Parathyroid adenoma (tissue), 2 donors: ENCODE measurements around the gene MMP7.

Experiments
- H2AFZ ChIP-seq: fragments of 300-600 bp; sonication (generic); one replicate; pipeline ENCODE4 v1.7.0; 2017; ENCODE audit warnings: antibody characterized with exemption, mild to moderate bottlenecking
- H3K27ac ChIP-seq: fragments of 300-600 bp; sonication (generic); one replicate; pipeline ENCODE4 v1.7.0; 2017
- H3K27me3 ChIP-seq: fragments of 300-600 bp; sonication (generic); one replicate; pipeline ENCODE4 v1.7.0; 2017; ENCODE audit warnings: low read length; ENCODE audit not compliant: control insufficient read depth, insufficient read depth
- H3K36me3 ChIP-seq: fragments of 300-600 bp; sonication (generic); one replicate; pipeline ENCODE4 v1.7.0; 2017; ENCODE audit warnings: low read length; ENCODE audit not compliant: control insufficient read depth, insufficient read depth
- H3K4me1 ChIP-seq: fragments of 300-600 bp; sonication (generic); one replicate; pipeline ENCODE4 v1.7.0; 2017; ENCODE audit warnings: control low read depth
- H3K4me2 ChIP-seq: fragments of 300-600 bp; sonication (generic); one replicate; pipeline ENCODE4 v1.7.0; 2017; ENCODE audit warnings: low read length
- H3K4me3 ChIP-seq: fragments of 300-600 bp; sonication (generic); one replicate; pipeline ENCODE4 v1.7.0; 2017; ENCODE audit warnings: low read depth, low read length
- H3K79me2 ChIP-seq: fragments of 300-600 bp; sonication (generic); one replicate; pipeline ENCODE4 v1.7.0; 2017; ENCODE audit warnings: control low read depth
- H3K9ac ChIP-seq: fragments of 300-600 bp; sonication (generic); one replicate; pipeline ENCODE4 v1.7.0; 2017; ENCODE audit warnings: mild to moderate bottlenecking
- H3K9me3 ChIP-seq: fragments of 300-600 bp; sonication (generic); one replicate; pipeline ENCODE4 v1.7.0; 2017; ENCODE audit warnings: low read length; ENCODE audit not compliant: control insufficient read depth
- TF ChIP-seq, protein P1 (sequence below): fragments of 300-600 bp; sonication (generic); IDR thresholded peaks from one replicate; pipeline ENCODE4 v1.7.0; 2017; ENCODE audit warnings: antibody characterized with exemption, mild to moderate bottlenecking
- donor health status: primary hyperparathyroidism.

The MMP7 gene, protein sequence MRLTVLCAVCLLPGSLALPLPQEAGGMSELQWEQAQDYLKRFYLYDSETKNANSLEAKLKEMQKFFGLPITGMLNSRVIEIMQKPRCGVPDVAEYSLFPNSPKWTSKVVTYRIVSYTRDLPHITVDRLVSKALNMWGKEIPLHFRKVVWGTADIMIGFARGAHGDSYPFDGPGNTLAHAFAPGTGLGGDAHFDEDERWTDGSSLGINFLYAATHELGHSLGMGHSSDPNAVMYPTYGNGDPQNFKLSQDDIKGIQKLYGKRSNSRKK

DNA sequence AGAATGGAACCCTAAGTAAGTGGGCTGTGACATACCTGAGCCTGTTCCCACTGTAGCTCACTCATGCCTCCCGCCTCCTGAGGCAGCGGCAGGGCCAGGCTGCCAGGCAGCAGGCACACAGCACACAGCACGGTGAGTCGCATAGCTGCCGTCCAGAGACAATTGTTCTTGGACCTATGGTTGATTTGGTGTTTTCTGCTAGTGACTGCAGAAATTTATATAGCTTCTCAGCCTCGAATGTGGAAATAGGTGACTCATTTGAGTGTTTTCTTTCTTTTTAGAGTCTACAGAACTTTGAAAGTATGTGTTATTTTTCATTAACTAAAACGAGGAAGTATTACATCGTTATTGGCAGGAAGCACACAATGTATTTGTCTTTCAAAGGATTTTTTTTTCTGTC, at the start of gene MMP7:
Gene MMP7, minus strand, starts transcription at position 190 of the 400 bp plus-strand sequence. Its CDS starts 47 bp downstream, at position 143.
- Histone ChIP-seq H3K4me3 (no peak within 1 kb of the TSS), H3K36me3 (no peaks in the 10 kb centered on the region), H3K79me2 (no peaks in the 10 kb centered on the region), H3K27ac (no peak within 1 kb of the TSS), H3K27me3 (no peaks in the 10 kb centered on the region), H3K4me1 (no peaks in the 10 kb centered on the region), H3K9ac (no peak within 1 kb of the TSS), H2AFZ (no peak within 1 kb of the TSS), H3K4me2 (no peak within 1 kb of the TSS), H3K9me3 (no peaks in the 10 kb centered on the region)
- TF ChIP-seq, protein P1, sequence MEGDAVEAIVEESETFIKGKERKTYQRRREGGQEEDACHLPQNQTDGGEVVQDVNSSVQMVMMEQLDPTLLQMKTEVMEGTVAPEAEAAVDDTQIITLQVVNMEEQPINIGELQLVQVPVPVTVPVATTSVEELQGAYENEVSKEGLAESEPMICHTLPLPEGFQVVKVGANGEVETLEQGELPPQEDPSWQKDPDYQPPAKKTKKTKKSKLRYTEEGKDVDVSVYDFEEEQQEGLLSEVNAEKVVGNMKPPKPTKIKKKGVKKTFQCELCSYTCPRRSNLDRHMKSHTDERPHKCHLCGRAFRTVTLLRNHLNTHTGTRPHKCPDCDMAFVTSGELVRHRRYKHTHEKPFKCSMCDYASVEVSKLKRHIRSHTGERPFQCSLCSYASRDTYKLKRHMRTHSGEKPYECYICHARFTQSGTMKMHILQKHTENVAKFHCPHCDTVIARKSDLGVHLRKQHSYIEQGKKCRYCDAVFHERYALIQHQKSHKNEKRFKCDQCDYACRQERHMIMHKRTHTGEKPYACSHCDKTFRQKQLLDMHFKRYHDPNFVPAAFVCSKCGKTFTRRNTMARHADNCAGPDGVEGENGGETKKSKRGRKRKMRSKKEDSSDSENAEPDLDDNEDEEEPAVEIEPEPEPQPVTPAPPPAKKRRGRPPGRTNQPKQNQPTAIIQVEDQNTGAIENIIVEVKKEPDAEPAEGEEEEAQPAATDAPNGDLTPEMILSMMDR, result no peak

DNA sequence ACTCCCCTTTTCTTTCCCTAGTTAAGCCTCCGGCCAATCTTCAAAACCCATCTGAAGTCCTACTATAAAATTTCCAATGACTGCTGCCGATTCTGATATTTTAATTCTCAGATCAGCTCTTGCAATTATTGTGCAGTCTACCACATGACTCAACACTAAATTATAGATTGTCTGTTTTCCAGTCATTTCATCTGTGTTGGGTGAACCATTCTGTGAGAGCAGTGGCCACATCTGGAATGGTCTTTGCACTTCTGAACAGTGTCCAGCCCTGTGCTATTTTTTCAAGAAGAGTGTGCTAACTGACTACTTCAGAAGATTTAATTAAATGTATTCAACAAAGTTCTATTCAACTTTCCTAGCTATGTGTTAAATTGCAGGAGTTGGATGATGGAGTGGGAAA, 47.2 kb upstream of the MMP7 start:
- Histone ChIP-seq H3K27me3 (no peaks in the 10 kb centered on the region), H3K4me2 (no peak overlapping the region), H3K27ac (no peak overlapping the region), H3K4me3 (no peak overlapping the region), H3K79me2 (no peaks in the 10 kb centered on the region), H2AFZ (no peak overlapping the region), H3K9me3 (no peaks in the 10 kb centered on the region), H3K4me1 (no peaks in the 10 kb centered on the region), H3K9ac (no peak overlapping the region), H3K36me3 (no peaks in the 10 kb centered on the region)
- TF ChIP-seq, protein P1, result no peak

DNA sequence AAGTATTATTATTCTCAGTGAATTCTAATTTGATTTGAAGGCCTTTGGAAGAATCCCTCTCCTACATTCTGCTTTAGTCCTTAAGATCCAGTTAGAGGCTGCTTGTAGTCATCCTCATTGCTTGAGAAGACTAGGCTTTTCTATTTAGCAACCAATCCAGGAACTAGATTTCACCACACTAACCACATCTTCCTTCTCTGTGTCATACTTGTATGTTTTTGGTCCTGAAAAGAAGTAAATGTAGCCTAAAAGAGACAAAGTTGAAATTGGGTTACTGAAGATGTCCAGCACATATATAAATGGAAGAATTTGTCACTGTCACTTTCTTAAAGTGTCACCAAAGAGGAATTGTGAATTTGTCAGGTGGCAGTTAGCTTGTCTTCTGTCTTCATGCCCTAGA, 46.6 kb upstream of the MMP7 start:
- Histone ChIP-seq H3K36me3 (no peaks in the 10 kb centered on the region), H3K9ac (no peak overlapping the region), H3K27ac (no peak overlapping the region), H3K4me3 (no peak overlapping the region), H2AFZ (no peak overlapping the region), H3K4me1 (no peaks in the 10 kb centered on the region), H3K79me2 (no peaks in the 10 kb centered on the region), H3K4me2 (no peak overlapping the region), H3K9me3 (no peaks in the 10 kb centered on the region), H3K27me3 (no peaks in the 10 kb centered on the region)
- TF ChIP-seq, protein P1, result no peak

DNA sequence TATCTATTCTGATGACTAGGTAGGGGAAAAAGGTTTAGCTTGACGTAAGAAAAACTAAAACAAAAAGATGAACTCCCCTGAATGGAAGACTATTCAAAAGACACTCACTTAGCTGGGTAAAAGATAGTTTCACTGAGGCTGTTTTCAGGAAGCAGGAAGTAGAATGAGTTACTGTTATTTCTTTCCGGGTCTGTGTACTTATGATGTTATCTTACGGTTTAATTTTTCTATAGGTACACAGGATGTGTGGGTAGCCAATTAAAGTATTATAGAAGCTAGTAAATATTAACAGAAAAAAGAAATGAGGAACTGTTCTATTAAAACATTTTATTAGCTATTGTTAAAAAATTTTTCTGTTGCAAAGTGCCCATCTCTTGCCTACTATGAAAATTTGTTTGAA, 45.8 kb upstream of the MMP7 start:
- Histone ChIP-seq H3K79me2 (no peaks in the 10 kb centered on the region), H3K9me3 (no peaks in the 10 kb centered on the region), H3K9ac (no peak overlapping the region), H2AFZ (no peak overlapping the region), H3K36me3 (no peaks in the 10 kb centered on the region), H3K4me2 (no peak overlapping the region), H3K4me3 (no peak overlapping the region), H3K4me1 (no peaks in the 10 kb centered on the region), H3K27ac (no peak overlapping the region), H3K27me3 (no peaks in the 10 kb centered on the region)
- TF ChIP-seq, protein P1, result no peak

DNA sequence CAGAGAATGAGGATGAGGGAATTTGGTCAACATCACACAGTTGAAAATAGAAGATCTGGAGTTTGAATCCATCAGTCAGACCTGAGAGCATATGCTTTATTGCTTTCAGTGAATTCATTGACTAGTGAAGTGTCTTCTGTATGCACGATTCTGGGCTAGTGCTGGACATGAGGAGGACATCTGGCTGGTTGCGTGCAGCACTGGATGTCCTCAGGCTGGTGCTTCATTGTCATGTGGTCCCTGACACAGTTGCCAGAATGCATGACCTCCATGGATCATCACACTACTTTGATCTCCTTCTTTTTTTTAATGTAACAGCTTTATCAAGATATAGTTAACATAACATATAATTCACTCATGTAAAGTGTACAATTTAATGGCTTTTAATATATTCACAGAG, 44.5 kb upstream of the MMP7 start:
- no peaks in the 10 kb centered on the region for H3K79me2 ChIP-seq

More for the DNA sequence above, 44.5 kb upstream of the MMP7 start:
- Histone ChIP-seq H3K27me3 (no peaks in the 10 kb centered on the region), H3K4me1 (no peaks in the 10 kb centered on the region), H2AFZ (no peak overlapping the region), H3K9me3 (no peaks in the 10 kb centered on the region), H3K36me3 (no peaks in the 10 kb centered on the region), H3K27ac (no peak overlapping the region), H3K9ac (no peak overlapping the region), H3K4me3 (no peak overlapping the region), H3K4me2 (no peak overlapping the region)
- TF ChIP-seq, protein P1, result no peak
